Measurements from ENCODE around the gene AOPEP. TPM values are rescaled to one million over a fixed set of nuclear protein-coding genes. Genes with fewer than 3 reads are reported as not detected.

AOPEP gene
- total and polyA plus RNA-seq, 2 of the 13 experiments (the other 11 are each of a cell fraction or from before 2014, with no cell fraction given), result 22.2 to 41.6 TPM

GRCh38 chr9:94853887-94854286 is 127.4 kb downstream of the AOPEP start (continued):
- no peak for TF ChIP-seq PRDM4 (CRISPR knock-in tag; IDR thresholded peaks at IDR 0.05; ENCODE audit: borderline replicate concordance)
- TF ChIP-seq ZFP1 (CRISPR knock-in tag; IDR thresholded peaks at IDR 0.05), result no peak
- no peak for TF ChIP-seq MIER2 (CRISPR knock-in tag; IDR thresholded peaks at IDR 0.05)
- TF ChIP-seq ZBTB43 (CRISPR knock-in tag; conservative IDR thresholded peaks at IDR 0.05), result no peak
- TF ChIP-seq ZNF766 (CRISPR knock-in tag; IDR thresholded peaks at IDR 0.05; ENCODE audit: borderline replicate concordance), result no peak
- no peak for TF ChIP-seq XRCC5 (optimal IDR thresholded peaks at IDR 0.05; ENCODE audit: low read length)
- no peak for TF ChIP-seq SIN3B (IDR thresholded peaks at IDR 0.05; ENCODE audit: low read length)
- TF ChIP-seq MED1 (CRISPR knock-in tag; IDR thresholded peaks at IDR 0.05), result peak; percentile 64
- peak; percentile 19; the same call in 1 of the 2 replicates for TF ChIP-seq KMT2B (CRISPR knock-in tag; IDR thresholded peaks at IDR 0.05)
- TF ChIP-seq, protein P1, sequence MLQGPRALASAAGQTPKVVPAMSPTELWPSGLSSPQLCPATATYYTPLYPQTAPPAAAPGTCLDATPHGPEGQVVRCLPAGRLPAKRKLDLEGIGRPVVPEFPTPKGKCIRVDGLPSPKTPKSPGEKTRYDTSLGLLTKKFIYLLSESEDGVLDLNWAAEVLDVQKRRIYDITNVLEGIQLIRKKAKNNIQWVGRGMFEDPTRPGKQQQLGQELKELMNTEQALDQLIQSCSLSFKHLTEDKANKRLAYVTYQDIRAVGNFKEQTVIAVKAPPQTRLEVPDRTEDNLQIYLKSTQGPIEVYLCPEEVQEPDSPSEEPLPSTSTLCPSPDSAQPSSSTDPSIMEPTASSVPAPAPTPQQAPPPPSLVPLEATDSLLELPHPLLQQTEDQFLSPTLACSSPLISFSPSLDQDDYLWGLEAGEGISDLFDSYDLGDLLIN (CRISPR knock-in tag; IDR thresholded peaks at IDR 0.05; ENCODE audit: borderline replicate concordance), result no peak
- no peak for TF ChIP-seq REPIN1 (CRISPR knock-in tag; IDR thresholded peaks at IDR 0.05; ENCODE audit: borderline replicate concordance, low read depth)
- TF ChIP-seq, protein P2, sequence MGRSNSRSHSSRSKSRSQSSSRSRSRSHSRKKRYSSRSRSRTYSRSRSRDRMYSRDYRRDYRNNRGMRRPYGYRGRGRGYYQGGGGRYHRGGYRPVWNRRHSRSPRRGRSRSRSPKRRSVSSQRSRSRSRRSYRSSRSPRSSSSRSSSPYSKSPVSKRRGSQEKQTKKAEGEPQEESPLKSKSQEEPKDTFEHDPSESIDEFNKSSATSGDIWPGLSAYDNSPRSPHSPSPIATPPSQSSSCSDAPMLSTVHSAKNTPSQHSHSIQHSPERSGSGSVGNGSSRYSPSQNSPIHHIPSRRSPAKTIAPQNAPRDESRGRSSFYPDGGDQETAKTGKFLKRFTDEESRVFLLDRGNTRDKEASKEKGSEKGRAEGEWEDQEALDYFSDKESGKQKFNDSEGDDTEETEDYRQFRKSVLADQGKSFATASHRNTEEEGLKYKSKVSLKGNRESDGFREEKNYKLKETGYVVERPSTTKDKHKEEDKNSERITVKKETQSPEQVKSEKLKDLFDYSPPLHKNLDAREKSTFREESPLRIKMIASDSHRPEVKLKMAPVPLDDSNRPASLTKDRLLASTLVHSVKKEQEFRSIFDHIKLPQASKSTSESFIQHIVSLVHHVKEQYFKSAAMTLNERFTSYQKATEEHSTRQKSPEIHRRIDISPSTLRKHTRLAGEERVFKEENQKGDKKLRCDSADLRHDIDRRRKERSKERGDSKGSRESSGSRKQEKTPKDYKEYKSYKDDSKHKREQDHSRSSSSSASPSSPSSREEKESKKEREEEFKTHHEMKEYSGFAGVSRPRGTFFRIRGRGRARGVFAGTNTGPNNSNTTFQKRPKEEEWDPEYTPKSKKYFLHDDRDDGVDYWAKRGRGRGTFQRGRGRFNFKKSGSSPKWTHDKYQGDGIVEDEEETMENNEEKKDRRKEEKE (IDR thresholded peaks at IDR 0.05), result no peak
- TF ChIP-seq EZH2 (conservative IDR thresholded peaks at IDR 0.05; ENCODE audit: low read depth, low read length), result no peak
- no peak for TF ChIP-seq PRMT3 (CRISPR knock-in tag; IDR thresholded peaks at IDR 0.05; ENCODE audit: borderline replicate concordance, low read depth)
- TF ChIP-seq MNT (IDR thresholded peaks at IDR 0.05), result no peak
- TF ChIP-seq ZEB1 (IDR thresholded peaks at IDR 0.05; ENCODE audit: insufficient replicate concordance, low read depth), result no peak
- TF ChIP-seq HOXA9 (CRISPR knock-in tag; IDR thresholded peaks at IDR 0.05; ENCODE audit: borderline replicate concordance), result no peak
- no peak; the same call in 1 of the 2 replicates for TF ChIP-seq JUN (CRISPR knock-in tag; IDR thresholded peaks at IDR 0.05)
- TF ChIP-seq SOX13 (IDR thresholded peaks at IDR 0.05), result no peak
- peak in 1 of 2 experiments; percentile 87; a peak in 2 of 4 replicates for TF ChIP-seq SOX13 (CRISPR knock-in tag; conservative IDR thresholded peaks at IDR 0.05 in 1 of 2, IDR thresholded peaks at IDR 0.05 in 1 of 2)
